ENCODE results near the gene GLB1L.

GRCh38 chr2:219271021-219271420, 25.8 kb upstream of the GLB1L start:
- no peak for TF ChIP-seq CTCF (IDR thresholded peaks at IDR 0.05)
- no peak for TF ChIP-seq POLR2A (IDR thresholded peaks at IDR 0.05)
- no peak for TF ChIP-seq POLR2AphosphoS5 (IDR thresholded peaks at IDR 0.05)
- TF ChIP-seq EP300 (IDR thresholded peaks at IDR 0.05), result no peak
